ENCODE measurements around the gene UGGT2. TPM values are rescaled to one million over a fixed set of nuclear protein-coding genes. Genes with fewer than 3 reads are reported as not detected.

The UGGT2 gene
- total and polyA plus RNA-seq, 9 of the 15 experiments (the other 6 are each of a cell fraction or from before 2014, with no cell fraction given): 3.5 to 24.5 (median 18.3) TPM

- intact Hi-C loops (cut with micrococcal nuclease): loop anchor here (10.0 kb wide), 1 partner anchor 937 kb away; no protein-coding TSS in a partner anchor
- WGBS (ENCODE audit: insufficient coverage, low coverage, missing lambda C conversion rate): 100% methylated on average over 2 of the region's 2 CpGs
- TF ChIP-seq HNRNPH1 (optimal IDR thresholded peaks at IDR 0.05; ENCODE audit: low read depth, low read length) (no peak), FOS (IDR thresholded peaks at IDR 0.05; ENCODE audit: extremely low read depth, insufficient read length) (no peak), ID3 (CRISPR knock-in tag; IDR thresholded peaks at IDR 0.05) (no peak), ID3 (tag; IDR thresholded peaks at IDR 0.05) (no peak), KLF16 (IDR thresholded peaks at IDR 0.05) (no peak), CREB3 (tag; conservative IDR thresholded peaks at IDR 0.05; ENCODE audit: low read depth) (no peak), SMARCB1 (IDR thresholded peaks at IDR 0.05; ENCODE audit: insufficient read length, low read depth) (no peak), CCAR2 (IDR thresholded peaks at IDR 0.05; ENCODE audit: low read depth, low read length) (no peak), SRSF9 (IDR thresholded peaks at IDR 0.05; ENCODE audit: borderline replicate concordance, low read depth, low read length) (no peak), CEBPZ (IDR thresholded peaks at IDR 0.05; ENCODE audit: borderline replicate concordance, low read depth, low read length) (no peak), NUFIP1 (IDR thresholded peaks at IDR 0.05; ENCODE audit: partially characterized antibody) (no peak), E2F4 (CRISPR knock-in tag; IDR thresholded peaks at IDR 0.05; ENCODE audit: low read depth) (no peak), ZNF507 (tag; conservative IDR thresholded peaks at IDR 0.05) (no peak), MAFG (tag; conservative IDR thresholded peaks at IDR 0.05) (no peak), TOE1 (IDR thresholded peaks at IDR 0.05; ENCODE audit: borderline replicate concordance) (no peak), TOE1 (CRISPR knock-in tag; IDR thresholded peaks at IDR 0.05; ENCODE audit: borderline replicate concordance, low read depth) (no peak), NRF1 (conservative IDR thresholded peaks at IDR 0.05 in 1 of 2, IDR thresholded peaks at IDR 0.05 in 1 of 2) (no peak), HDGF (IDR thresholded peaks at IDR 0.05) (no peak), TAF15 (IDR thresholded peaks at IDR 0.05; ENCODE audit: low read depth, low read length) (no peak)
These were observed 25.7 kb downstream of the UGGT2 start for GRCh38 chr13:96027496-96027895.

More at GRCh38 chr13:96027496-96027895, 25.7 kb downstream of the UGGT2 start:
- FAIRE-seq (no peak), ATAC-seq (no peak), DNase-seq (ENCODE audit: extremely low read depth in 1 of 4, low spot score in 3 of 4) (no peak)
- Histone ChIP-seq H3K27me3 (ENCODE audit: control insufficient read depth in 2 of 2, insufficient read depth in 2 of 2, low read length in 2 of 2) (no peaks in the 10 kb centered on the region), H4K20me1 (replicated peaks; ENCODE audit: control insufficient read depth, insufficient read depth, low read length) (no peaks in the 10 kb centered on the region), H3K4me2 (ENCODE audit: insufficient read depth, low read length) (no peak overlapping the region), H2AFZ (ENCODE audit: low read depth, low read length) (no peak overlapping the region), H3K36me3 (ENCODE audit: control insufficient read depth, insufficient read depth, low read length) (peaks cover 14% of the 10 kb centered on the region; the same call in 2 of the 3 replicates), H3K9ac (ENCODE audit: insufficient read depth in 1 of 2, low read depth in 2 of 2, low read length in 2 of 2) (no peak overlapping the region), H3K9me3 (replicated peaks; ENCODE audit: control insufficient read depth, insufficient read depth, low read depth, low read length) (no peaks in the 10 kb centered on the region), H3K4me1 (replicated peaks in 1 of 2; ENCODE audit: control insufficient read depth in 2 of 2, insufficient read depth in 2 of 2, low read length in 2 of 2) (no peaks in the 10 kb centered on the region), H3K27ac (ENCODE audit: extremely low read depth, low read depth, low read length) (no peak overlapping the region), H3K4me3 (no peak overlapping the region), H3K79me2 (ENCODE audit: control insufficient read depth, insufficient read depth, low read length) (no peaks in the 10 kb centered on the region), H3K9me1 (ENCODE audit: control insufficient read depth, insufficient read depth, low read length) (no peaks in the 10 kb centered on the region)
- no TSS peak for BruUV-seq (replicated peaks)
- in situ Hi-C loops (cut with MboI): no loop called here
- ChIA-PET CTCF (ENCODE audit: low intra/inter-chr PET ratio) (no interaction called here), POLR2A (no interaction called here)
